NCI-H1092 (cell line): ENCODE measurements around the gene BCR.
A peak's percentile ranks its signal among the peaks of the same experiment; 100 is the strongest.

Experiments used
- DNase-seq: peaks from one replicate; lab custom pipeline; 2025; lab: John Stamatoyannopoulos, UW

Gene BCR

DNA sequence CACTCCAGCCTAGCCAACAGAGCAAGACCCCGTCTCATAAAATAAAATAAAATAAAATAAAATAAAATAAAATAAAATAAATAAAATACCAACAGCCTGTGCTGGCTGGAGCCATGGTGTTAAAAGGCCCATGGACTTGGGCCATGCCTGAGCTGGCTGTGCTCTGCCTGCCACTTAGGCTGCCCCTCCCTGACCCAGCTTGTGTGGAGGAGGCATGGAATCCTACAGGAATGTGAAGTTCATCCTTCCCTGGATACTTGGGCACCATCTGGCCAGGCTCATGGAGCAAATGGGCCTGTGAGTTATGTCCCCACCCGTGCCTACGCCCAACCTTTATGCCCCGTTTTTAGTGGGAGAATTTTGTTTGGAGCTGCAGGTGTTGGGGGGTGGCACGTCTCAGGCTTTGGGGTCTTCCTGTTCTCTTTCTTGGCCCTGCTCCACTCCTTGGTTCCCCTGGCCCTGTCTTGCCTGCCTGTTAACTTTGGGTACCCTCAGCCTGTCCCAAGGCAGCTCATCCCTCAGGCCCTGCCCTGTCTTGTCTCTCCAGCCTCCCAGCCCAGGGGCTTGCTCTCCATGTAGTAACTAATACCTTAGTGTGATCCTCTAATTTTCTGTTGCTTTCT is 51.3 kb downstream of the BCR start:
- DNase-seq: no peak

DNA sequence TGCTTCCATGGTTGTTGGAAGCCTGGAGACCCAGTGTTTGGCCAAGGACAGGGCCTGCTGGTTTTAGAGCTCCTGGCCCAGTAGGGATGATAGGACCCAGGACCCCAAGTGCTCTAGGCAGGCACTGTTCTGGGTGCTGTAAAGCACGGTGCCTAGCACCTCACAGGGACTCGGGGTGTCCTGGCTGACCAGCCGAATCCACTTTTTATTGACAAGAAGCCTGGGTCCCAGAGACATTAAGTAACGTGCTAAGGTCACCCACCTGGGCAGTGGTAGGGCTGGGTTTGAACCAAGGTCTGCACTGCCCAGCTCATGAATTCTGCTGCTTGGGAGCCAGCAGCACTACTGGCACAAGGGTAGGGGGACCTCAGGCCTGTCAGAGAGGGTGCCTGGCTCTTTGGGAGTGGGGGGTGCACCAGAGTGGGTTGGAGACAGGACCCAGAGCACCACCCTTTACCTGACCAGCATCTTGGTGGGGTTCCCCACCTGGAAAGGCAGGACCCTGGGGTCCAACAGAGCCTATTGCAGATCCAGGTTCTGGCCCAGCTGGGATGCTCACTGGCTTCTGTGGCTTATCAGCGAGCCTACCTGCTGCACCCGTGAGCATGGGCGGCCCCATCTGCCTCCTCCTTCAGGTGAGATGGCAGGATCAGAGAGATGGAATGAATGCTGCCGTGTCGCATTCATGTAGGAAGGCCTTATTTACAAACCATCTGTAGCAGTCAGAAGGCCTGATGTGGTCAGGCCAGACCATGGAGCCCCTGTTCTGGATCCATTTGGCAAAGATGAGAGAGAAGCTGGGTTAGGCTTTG is 52.0 kb downstream of the BCR start:
- no peak for DNase-seq

DNA sequence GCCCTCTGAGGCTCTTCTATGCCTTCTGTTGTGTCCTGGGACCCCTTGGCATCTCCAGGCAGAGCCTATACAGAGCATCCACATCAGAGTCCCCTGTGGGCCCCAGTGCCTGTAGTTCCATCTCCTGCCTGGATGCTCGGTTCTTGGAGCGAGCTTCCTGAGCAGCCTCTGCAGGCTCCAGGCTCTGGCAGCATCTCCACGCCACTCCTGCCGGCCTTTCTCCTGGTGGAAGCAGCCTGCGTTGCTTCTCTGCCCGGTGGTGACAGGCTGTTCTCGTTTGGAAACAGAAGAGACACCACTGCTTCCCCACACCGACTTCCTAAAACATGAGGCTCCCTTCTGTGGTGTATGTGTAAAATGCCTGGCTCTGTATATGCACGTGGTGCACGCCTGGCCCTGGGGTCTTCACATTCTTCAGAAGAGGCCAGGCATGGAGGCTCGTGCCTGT is 52.8 kb downstream of the BCR start:
- no peak for DNase-seq

DNA sequence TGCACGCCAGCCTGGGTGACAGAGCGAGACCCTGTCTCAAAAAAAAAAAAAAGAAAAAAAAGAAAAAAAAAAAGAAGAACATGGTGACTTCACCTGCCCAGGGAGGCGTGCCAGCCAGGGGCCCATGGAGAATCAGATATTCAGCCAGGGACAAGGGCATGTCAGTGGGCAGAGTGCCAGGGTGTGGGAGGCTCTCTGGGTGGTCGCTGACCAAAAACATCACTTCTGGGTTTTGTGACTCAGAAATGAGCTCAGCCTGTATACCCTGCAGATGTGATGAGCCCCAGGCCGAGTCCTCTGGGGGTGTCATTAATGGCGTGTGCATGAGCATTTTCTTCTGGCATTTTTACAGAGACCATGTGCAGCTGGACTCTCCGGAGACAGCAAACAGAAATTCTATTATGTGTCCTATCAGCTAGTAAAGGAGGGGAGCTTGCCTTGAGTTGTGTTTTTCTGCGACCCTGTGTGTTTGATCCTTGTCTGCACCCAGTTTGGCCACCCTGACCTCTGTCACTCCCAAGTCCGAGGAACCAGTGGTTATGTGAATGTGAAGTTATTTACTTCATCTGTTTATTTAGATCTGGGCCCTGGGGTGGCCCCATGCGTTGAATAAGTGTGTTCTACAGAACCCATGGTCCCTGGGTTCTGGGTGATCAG is 53.6 kb downstream of the BCR start:
- DNase-seq: no peak

DNA sequence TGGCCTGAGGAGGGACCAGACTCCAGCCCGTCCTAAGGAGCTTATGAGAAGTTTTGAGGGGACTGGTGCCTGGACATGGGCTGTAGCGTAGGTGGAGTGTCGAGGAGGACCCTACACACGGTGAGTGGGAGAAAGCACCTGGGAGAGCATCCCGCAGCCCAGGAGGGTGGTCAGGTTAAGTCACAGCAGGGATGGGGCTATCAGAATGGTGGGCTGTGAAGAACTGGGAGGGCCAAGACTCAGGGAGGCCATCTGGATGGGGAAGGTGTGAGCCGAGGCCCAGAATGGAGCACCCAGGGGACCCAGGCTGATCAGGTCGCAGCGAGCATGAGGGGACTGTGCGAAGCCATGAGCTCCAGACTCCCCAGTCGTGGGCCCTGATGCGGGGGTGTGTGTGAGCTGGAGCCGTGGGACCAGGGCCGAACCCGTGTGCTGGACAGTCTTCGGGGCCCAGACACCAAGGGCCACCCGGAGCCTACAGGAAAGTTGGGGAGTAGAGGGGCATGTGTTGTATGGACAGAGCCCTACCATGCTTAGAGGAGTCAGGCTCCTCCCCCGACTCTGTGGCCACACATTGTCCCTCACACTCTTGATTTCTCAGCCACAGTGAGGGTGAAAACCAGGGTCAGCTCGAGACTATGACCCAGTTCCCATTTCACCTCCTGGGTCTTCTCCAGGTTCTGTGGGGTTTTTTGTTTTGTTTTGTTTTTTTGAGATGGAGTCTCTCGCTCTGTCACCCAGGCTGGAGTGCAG is 54.3 kb downstream of the BCR start:
- no peak for DNase-seq

GRCh38 chr22:23235425-23235824 is 55.1 kb downstream of the BCR start:
- DNase-seq: no peak

GRCh38 chr22:23236026-23236425 is 55.7 kb downstream of the BCR start:
- DNase-seq: no peak

DNA sequence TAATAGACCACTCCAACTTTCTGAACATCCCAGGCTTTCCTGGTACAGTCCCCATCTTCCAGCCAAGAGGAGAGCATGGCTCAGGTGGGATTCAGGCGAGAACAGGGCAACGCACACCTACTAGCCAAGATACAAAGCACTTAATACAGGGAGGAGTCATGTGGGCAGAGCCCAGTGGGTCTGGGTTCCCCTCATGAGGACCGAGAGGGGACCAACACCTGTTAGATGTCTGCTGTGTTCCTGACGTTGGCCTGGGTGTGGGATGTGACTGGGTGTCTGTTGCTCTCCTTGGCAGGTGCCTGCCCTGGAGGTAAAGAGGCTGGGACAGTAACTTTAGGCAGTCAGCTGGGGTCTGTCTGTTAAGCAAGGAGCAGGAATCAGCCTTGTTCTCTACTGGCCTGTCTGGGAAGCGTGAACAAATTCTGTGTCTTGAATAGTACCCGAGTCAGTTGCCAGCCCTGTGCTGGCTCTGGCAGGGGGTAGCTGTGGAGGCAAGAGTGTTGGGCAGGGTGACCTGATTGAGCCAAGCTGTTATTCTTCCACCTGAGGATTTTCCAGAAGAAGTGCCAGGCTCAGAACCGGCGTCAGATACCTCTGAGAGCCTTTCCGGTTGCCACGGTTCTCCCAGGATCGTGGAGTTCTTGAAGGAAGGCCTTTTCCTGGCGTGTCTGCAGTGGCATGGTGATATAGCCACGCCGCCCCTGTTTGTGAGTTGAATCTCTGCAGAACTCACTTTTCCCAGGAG is 56.3 kb downstream of the BCR start:
- DNase-seq: no peak

- DNase-seq: peak; percentile 85
These were observed 57.0 kb downstream of the BCR start for GRCh38 chr22:23237201-23237798.

DNA sequence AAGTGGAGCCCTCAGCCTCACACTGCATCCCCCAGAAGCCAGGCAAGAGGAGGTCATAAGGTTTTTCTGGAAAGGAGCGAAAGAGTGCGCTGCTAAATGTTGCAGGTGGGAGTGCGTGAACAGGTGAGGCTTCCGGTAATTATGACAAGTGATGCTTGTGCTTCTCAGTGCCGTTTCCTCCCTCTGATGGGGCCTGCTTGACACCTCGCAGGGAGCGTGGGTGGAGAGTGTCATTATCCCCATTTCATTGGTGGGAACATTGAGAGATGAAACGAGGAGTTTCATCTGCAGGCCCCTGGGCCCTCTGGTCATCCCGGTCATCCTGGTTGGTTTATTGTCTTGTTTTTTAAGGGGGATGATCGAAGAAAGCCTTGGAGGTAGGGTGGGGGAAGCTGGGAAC is 57.5 kb downstream of the BCR start:
- no peak for DNase-seq

GRCh38 chr22:23238707-23239106 is 58.4 kb downstream of the BCR start:
- no peak for DNase-seq

- DNase-seq: no peak
These were observed 59.1 kb downstream of the BCR start for GRCh38 chr22:23239429-23239828.

DNA sequence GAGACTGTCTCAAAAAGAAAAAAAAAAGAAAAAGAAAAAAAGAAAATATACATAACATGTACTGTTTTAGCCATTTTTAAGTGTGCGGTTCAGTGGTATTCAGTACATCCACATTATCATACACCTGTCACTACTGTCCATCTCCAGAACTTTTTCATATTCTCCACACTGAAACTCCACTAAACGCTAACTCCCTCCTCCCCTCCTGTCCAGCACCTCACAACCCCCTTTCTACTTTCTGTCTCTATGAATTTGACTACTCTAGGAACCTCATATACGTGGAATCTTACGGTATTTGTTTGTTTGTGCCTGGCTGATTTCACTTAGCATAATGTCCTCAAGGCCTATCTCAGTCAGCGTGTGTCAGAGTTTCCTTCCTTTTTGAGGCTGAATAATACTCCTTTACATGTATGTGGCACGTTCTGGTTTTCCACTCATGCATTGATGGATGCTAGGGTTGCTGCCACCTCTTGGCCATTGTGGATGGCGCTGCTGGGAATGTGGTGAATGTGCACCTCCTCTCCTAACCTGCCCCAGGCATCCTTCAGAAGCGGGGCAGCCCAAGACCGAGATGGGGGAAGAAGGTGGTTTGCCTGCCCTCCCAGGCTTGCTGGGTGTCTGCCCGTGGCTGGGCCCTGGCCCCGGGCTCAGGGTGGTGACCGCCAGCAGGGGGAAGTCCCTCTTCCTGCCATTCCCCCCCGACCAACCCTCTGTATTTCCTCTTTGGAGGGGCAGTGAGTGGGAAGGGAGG is 60.5 kb downstream of the BCR start:
- no peak for DNase-seq

DNA sequence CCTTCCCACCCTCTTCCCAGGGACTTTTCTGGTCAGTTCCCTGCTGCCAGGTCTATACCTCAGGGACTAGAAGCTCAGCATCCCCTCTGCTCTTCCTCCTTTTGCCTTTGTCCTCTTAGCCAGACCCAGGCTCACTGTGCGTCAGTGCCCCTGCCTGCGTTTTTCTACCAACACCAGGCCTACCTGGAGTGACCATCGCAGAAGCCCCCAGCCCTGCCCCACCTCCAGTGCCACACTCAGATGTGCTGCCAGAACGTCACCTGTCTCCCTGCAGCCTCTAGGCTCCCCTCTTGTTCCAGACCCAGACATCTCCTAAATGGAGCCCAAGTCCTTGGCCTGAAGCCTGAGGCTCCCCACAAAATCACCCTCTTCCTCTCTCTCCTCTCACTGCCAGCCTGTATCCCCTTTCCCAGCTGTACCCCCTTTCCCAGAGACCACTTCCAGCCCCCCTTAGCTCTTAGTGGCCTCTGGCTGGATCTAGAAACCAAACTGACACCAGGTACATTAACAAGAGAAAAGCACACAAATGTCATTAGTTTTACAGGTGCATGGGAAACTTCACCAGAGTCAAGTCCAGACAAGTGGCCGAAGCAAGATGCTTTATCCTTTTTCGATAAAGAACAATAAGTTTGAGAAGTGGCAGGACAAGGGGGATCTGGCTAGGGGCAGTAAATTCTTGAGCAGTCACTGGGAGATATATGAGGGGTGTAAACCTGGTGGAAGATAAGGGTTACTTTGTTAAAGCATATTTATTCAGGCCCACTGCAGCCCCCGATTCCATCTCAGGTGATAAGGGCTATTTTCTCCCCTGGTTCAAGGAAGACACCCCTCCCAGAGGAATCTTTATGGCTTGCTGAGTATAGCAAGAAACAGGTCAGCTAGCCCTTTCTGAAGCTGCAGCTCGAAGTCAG is 61.5 kb downstream of the BCR start:
- no peak for DNase-seq

DNA sequence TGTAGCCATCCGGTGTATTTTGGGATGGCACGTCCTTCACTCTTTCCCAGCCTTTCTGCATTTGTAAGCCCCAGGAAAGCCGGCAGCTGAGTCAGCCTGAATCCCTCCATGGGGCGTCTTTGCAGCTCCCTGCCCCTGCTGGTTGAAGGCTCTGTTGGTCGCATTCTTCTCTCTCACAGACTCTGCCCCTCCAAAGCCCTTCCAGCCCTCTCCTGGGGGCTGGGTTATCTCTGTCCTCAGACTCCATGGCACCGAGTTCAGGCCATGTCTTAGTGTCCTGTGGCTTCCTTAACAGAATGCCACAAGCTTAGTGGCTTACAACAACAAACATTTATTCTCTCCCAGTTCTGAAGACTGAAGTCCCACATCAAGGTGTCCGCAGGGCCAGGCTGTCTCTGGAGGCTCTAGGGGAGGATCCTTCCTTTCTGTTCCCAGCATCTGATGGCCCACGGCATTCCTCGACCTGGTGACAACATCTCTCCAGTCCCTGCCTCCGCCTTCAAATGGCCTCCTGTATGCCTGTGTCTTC is 62.2 kb downstream of the BCR start:
- DNase-seq: no peak

- no peak for DNase-seq
These were observed 62.8 kb downstream of the BCR start for GRCh38 chr22:23243006-23243573.

DNA sequence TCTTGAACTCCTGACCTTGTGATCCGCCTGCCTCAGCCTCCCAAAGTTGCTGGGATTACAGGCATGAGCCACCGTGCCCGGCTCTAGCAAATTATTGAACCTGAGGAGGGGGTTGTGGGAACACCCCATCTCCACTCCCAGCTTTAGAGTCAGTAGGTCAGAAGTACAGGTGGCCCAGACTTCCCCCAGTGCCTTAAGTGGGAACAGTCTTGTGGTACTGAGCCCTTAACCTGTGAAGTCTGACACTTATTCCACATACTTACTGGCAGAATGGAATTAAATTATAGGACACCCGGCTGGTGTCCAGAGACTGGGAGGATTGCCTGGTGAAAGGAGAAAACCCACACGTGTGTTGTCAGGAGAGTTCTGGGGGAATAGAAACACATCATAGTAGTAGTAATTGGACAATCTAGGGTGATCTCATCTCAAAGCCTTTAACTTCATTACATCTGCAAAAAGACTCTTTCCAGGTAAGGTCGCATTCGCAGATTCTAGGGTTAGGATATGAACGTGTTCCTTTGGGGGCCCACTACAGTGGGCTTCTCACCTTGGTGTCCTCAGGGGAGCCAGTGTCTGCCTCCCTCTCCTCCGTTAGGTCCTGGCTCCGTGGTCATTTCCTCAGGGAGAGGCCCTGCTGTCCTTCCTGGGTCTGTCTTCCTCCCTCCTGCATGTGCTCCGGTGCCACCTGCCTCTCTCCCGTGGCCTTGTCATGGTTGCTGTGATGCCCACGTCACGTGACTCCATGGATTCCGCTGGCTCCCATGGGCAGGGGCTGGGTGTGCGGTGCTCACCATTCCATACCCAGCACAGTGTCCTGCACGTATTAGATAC is 63.8 kb downstream of the BCR start:
- no peak for DNase-seq

DNA sequence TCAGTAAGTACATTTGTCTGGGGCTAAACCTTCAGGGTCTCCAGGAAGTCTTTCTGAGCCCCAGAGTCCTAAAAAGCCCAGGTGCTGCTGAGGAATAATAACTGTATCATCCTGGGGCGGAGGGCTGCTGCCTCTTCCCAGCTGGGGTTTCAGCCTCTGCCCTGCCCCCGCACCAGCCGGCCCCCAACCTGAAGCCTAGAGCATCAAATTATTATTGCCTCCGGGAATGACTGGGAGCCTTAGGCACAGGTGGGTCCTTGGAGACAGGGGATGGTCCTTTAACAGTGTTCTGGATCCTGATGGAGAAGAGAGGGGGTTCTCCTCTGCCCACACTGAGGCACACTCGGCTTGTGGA is 64.4 kb downstream of the BCR start:
- no peak for DNase-seq
